H9 (cell line): Measurements from ENCODE around the gene FBXO34. TPM values are rescaled to one million over a fixed set of nuclear protein-coding genes. Genes with fewer than 3 reads are reported as not detected.

Source experiments
- DNase-seq: peaks from one replicate; pipeline ENCODE4 v3.0.0-alpha.2; 2017
- H2AFZ ChIP-seq: one replicate; pipeline ENCODE4 v1.6.1; 2013; ENCODE audit warnings: mild to moderate bottlenecking, low read length, control low read depth, moderate library complexity
- H2AK5ac ChIP-seq: 2 replicates; pipeline ENCODE4 v1.6.1; 2013; ENCODE audit warnings: low read length, control low read depth, mixed read lengths; ENCODE audit not compliant: insufficient read length
- H2BK120ac ChIP-seq: one replicate; pipeline ENCODE4 v1.6.1; 2013; ENCODE audit warnings: low read depth, mild to moderate bottlenecking, low read length, control low read depth, inconsistent platforms; ENCODE audit not compliant: poor library complexity, severe bottlenecking
- H2BK12ac ChIP-seq: 2 replicates; pipeline ENCODE4 v1.6.1; 2013; ENCODE audit warnings: low read length, control low read depth, mixed read lengths, low read depth; ENCODE audit not compliant: insufficient read length
- H2BK15ac ChIP-seq: 2 replicates; pipeline ENCODE4 v1.6.1; 2013; ENCODE audit warnings: low read depth, low read length, control low read depth
- H2BK20ac ChIP-seq: one replicate; pipeline ENCODE4 v1.6.1; 2013; ENCODE audit warnings: low read depth, mild to moderate bottlenecking, low read length, control low read depth, inconsistent platforms; ENCODE audit not compliant: poor library complexity, severe bottlenecking
- H2BK5ac ChIP-seq: 2 replicates; pipeline ENCODE4 v1.6.1; 2013; ENCODE audit warnings: low read length, control low read depth, mixed read lengths; ENCODE audit not compliant: insufficient read length
- H3K14ac ChIP-seq: 2 replicates; pipeline ENCODE4 v1.6.1; 2013; ENCODE audit warnings: low read length, control low read depth; ENCODE audit not compliant: insufficient read depth
- H3K18ac ChIP-seq: 2 replicates; pipeline ENCODE4 v1.6.1; 2013; ENCODE audit warnings: low read depth, mild to moderate bottlenecking, mixed read lengths, low read length, control low read depth; ENCODE audit not compliant: insufficient read length
- H3K23ac ChIP-seq: 2 replicates; pipeline ENCODE4 v1.6.1; 2013; ENCODE audit warnings: low read length, control low read depth, mixed read lengths, low read depth; ENCODE audit not compliant: insufficient read length
- H3K23me2 ChIP-seq: 2 replicates; pipeline ENCODE4 v1.6.1; 2013; ENCODE audit warnings: low read depth, mild to moderate bottlenecking, mixed read lengths, low read length, control low read depth; ENCODE audit not compliant: insufficient read length, poor library complexity, severe bottlenecking
- H3K27ac ChIP-seq: 2 replicates; pipeline ENCODE4 v1.5.1; 2013; ENCODE audit warnings: low read length, control low read depth, mixed read lengths, low read depth; ENCODE audit not compliant: insufficient read length
- H3K27me3 ChIP-seq: 2 replicates; pipeline ENCODE4 v1.6.1; 2013; ENCODE audit warnings: low read length, control low read depth, inconsistent platforms; ENCODE audit not compliant: insufficient read depth
- H3K4ac ChIP-seq: 2 replicates; pipeline ENCODE4 v1.6.1; 2013; ENCODE audit warnings: low read depth, mild to moderate bottlenecking, control low read depth, inconsistent platforms, low read length, moderate library complexity
- H3K4me1 ChIP-seq: 2 replicates; pipeline ENCODE4 v1.6.1; 2013; ENCODE audit warnings: low read length, control low read depth, inconsistent platforms; ENCODE audit not compliant: insufficient read depth
- H3K4me2 ChIP-seq: 2 replicates; pipeline ENCODE4 v1.6.1; 2013; ENCODE audit warnings: low read length, control low read depth, mixed read lengths; ENCODE audit not compliant: insufficient read length, insufficient read depth
- H3K56ac ChIP-seq: 2 replicates; pipeline ENCODE4 v1.6.1; 2013; ENCODE audit warnings: low read depth, mild to moderate bottlenecking, mixed read lengths, low read length, control low read depth; ENCODE audit not compliant: insufficient read length
- H3K79me1 ChIP-seq: 2 replicates; pipeline ENCODE4 v1.6.1; 2013; ENCODE audit warnings: low read depth, mild to moderate bottlenecking, moderate library complexity, low read length, control low read depth, inconsistent platforms; ENCODE audit not compliant: insufficient read depth, poor library complexity, severe bottlenecking
- H3K79me2 ChIP-seq: 2 replicates; pipeline ENCODE4 v1.6.1; 2013; ENCODE audit warnings: low read length, control low read depth, inconsistent platforms; ENCODE audit not compliant: insufficient read depth
- H3K9ac ChIP-seq: 2 replicates; pipeline ENCODE4 v1.6.1; 2013; ENCODE audit warnings: low read length, control low read depth, mixed read lengths; ENCODE audit not compliant: insufficient read length; ENCODE audit errors: extremely low read depth
- H3K9me3 ChIP-seq: one replicate; pipeline ENCODE4 v1.6.1; 2013; ENCODE audit warnings: low read depth, low read length, inconsistent platforms; ENCODE audit not compliant: control insufficient read depth
- H3T11ph ChIP-seq: one replicate; pipeline ENCODE4 v1.6.1; 2013; ENCODE audit warnings: mild to moderate bottlenecking, low read length, control low read depth, inconsistent platforms
- H4K20me1 ChIP-seq: one replicate; pipeline ENCODE4 v1.6.1; 2013; ENCODE audit not compliant: control insufficient read depth, insufficient read length, insufficient read depth
- H4K5ac ChIP-seq: 2 replicates; pipeline ENCODE4 v1.6.1; 2013; ENCODE audit warnings: low read depth, mild to moderate bottlenecking, mixed read lengths, low read length, control low read depth; ENCODE audit not compliant: insufficient read length
- H4K8ac ChIP-seq: replicated peaks from 2 replicates; pipeline ENCODE4 v1.6.1; 2013; ENCODE audit warnings: low read length, control low read depth, mixed read lengths, low read depth; ENCODE audit not compliant: insufficient read length
- H4K91ac ChIP-seq: 2 replicates; pipeline ENCODE4 v1.6.1; 2013; ENCODE audit warnings: low read depth, mild to moderate bottlenecking, moderate library complexity, mixed read lengths, low read length, control low read depth; ENCODE audit not compliant: insufficient read length
- H3K27ac Mint-ChIP-seq, 3 experiments: 2 replicates in 2 of 3; 3 replicates in 1 of 3; pipeline ENCODE4 v1.8.0; 2020 to 2021; ENCODE audit warnings: mixed read lengths in 3 of 3, mild to moderate bottlenecking in 1 of 3, moderate library complexity in 1 of 3
- H3K27me3 Mint-ChIP-seq: 2 replicates; pipeline ENCODE4 v1.8.0; 2021; ENCODE audit warnings: low read depth, mild to moderate bottlenecking, moderate library complexity, mixed read lengths
- H3K36me3 Mint-ChIP-seq, 3 experiments: 2 replicates in 2 of 3; 3 replicates in 1 of 3; pipeline ENCODE4 v1.8.0; 2020 to 2021; ENCODE audit warnings: low read depth in 3 of 3, mixed read lengths in 3 of 3; ENCODE audit not compliant: insufficient read depth in 1 of 3
- H3K4me1 Mint-ChIP-seq, 2 experiments: 2 replicates each; pipeline ENCODE4 v1.8.0; 2020; ENCODE audit warnings: mixed read lengths in 2 of 2
- H3K4me3 Mint-ChIP-seq, 2 experiments: 2 replicates in 1 of 2; 3 replicates in 1 of 2; pipeline ENCODE4 v1.8.0; 2020 to 2021; ENCODE audit warnings: mild to moderate bottlenecking in 2 of 2, mixed read lengths in 2 of 2, moderate library complexity in 1 of 2
- H3K9me3 Mint-ChIP-seq, 2 experiments: 2 replicates in 1 of 2; 3 replicates in 1 of 2; pipeline ENCODE4 v1.8.0; 2020; ENCODE audit warnings: mild to moderate bottlenecking in 2 of 2, mixed read lengths in 2 of 2, moderate library complexity in 1 of 2
- WGBS: extraction: QIAGEN DNeasy Blood & Tissue Kit; methylation state at CpG from one replicate; pipeline ENCODE4 v1.1.7; 2013; ENCODE audit warnings: missing lambda C conversion rate, low lambda C conversion rate, mixed read lengths; ENCODE audit not compliant: insufficient read length; ENCODE audit errors: extremely low coverage; 5-methylcytosine and 5-hydroxymethylcytosine counted together
- total RNA-seq: library from RNA; stranded (reverse); gene quantifications from 2 replicates; pipeline ENCODE4 v1.2.1, GENCODE V29; 2021
- TF ChIP-seq, protein P1 (sequence below): fragments of 200-600 bp; sonication (generic); conservative IDR thresholded peaks from 3 replicates; pipeline ENCODE4 v1.8.0; 2021; ENCODE audit warnings: antibody characterized with exemption, mild to moderate bottlenecking

Gene FBXO34
- total RNA-seq, 1 experiment from 2014 or later: 12.0 TPM

DNA sequence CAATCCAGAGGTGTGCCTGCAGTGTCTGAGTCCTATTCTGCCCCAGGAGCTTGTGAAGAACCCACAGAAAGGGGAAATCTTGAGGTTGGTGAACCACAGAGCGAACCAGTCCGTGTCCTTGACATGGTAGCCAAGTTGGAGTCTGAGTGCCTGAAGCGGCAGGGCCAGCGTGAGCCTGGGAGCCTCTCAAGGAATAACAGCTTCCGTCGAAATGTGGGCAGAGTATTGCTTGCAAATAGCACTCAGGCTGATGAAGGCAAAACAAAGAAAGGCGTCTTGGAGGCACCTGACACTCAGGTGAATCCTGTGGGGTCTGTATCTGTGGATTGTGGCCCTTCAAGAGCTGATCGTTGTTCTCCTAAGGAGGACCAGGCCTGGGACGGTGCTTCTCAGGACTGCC lies 79.9 kb downstream of the FBXO34 start:
- no peak overlapping the region for H3K14ac ChIP-seq
- H3K4me1 ChIP-seq: no peaks in the 10 kb centered on the region
- H2BK15ac ChIP-seq: no peak overlapping the region
- H3K4ac ChIP-seq: no peak overlapping the region
- H3K9me3 ChIP-seq: no peaks in the 10 kb centered on the region
- no peak overlapping the region for H2BK12ac ChIP-seq
- DNase-seq: no peak
- H3K36me3 Mint-ChIP-seq: peaks cover 0 to 16% (median 14%) of the 10 kb centered on the region in 3 experiments; a peak in 4 of 7 replicates
- no peak overlapping the region for H3K18ac ChIP-seq
- H4K20me1 ChIP-seq: no peaks in the 10 kb centered on the region
- TF ChIP-seq, protein P1, sequence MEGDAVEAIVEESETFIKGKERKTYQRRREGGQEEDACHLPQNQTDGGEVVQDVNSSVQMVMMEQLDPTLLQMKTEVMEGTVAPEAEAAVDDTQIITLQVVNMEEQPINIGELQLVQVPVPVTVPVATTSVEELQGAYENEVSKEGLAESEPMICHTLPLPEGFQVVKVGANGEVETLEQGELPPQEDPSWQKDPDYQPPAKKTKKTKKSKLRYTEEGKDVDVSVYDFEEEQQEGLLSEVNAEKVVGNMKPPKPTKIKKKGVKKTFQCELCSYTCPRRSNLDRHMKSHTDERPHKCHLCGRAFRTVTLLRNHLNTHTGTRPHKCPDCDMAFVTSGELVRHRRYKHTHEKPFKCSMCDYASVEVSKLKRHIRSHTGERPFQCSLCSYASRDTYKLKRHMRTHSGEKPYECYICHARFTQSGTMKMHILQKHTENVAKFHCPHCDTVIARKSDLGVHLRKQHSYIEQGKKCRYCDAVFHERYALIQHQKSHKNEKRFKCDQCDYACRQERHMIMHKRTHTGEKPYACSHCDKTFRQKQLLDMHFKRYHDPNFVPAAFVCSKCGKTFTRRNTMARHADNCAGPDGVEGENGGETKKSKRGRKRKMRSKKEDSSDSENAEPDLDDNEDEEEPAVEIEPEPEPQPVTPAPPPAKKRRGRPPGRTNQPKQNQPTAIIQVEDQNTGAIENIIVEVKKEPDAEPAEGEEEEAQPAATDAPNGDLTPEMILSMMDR: no peak
- H2AK5ac ChIP-seq: no peak overlapping the region
- H2AFZ ChIP-seq: no peak overlapping the region
- H3K27ac Mint-ChIP-seq: peak overlapping the region in 1 of 3 experiments; percentile 65; a peak in 1 of 7 replicates
- H3K27me3 Mint-ChIP-seq: no peaks in the 10 kb centered on the region
- H2BK20ac ChIP-seq: no peak overlapping the region
- H3K79me1 ChIP-seq: no peaks in the 10 kb centered on the region
- no peak overlapping the region; a peak in 1 of 5 replicates for H3K4me3 Mint-ChIP-seq
- no peak overlapping the region for H2BK5ac ChIP-seq
- H4K91ac ChIP-seq: no peak overlapping the region
- H3K27ac ChIP-seq: no peak overlapping the region
- H4K8ac ChIP-seq: no peak overlapping the region
- no peak overlapping the region for H3T11ph ChIP-seq
- no peak overlapping the region for H2BK120ac ChIP-seq
- no peak overlapping the region for H4K5ac ChIP-seq
- H3K4me1 Mint-ChIP-seq: peaks cover 2 to 15% of the 10 kb centered on the region in 2 experiments; a peak in 3 of 4 replicates
- H3K9me3 Mint-ChIP-seq: no peaks in the 10 kb centered on the region
- H3K9ac ChIP-seq: no peak overlapping the region
- H3K56ac ChIP-seq: no peak overlapping the region
- H3K4me2 ChIP-seq: no peak overlapping the region
- H3K23ac ChIP-seq: no peak overlapping the region
- no peaks in the 10 kb centered on the region for H3K23me2 ChIP-seq
- no CpG with 5 or more reads among the region's 9 CpGs for WGBS
- H3K79me2 ChIP-seq: no peaks in the 10 kb centered on the region
- H3K27me3 ChIP-seq: no peaks in the 10 kb centered on the region
